HG03135 (cell line): Measurements from ENCODE around the gene KCNG2.

Source experiments
- ATAC-seq: cut with Tn5 transposase; IDR thresholded peaks from one replicate; pipeline ENCODE4 v1.9.1; 2021; ENCODE audit warnings: mild to moderate bottlenecking, moderate library complexity; ENCODE audit not compliant: unreplicated experiment

The KCNG2 gene

DNA sequence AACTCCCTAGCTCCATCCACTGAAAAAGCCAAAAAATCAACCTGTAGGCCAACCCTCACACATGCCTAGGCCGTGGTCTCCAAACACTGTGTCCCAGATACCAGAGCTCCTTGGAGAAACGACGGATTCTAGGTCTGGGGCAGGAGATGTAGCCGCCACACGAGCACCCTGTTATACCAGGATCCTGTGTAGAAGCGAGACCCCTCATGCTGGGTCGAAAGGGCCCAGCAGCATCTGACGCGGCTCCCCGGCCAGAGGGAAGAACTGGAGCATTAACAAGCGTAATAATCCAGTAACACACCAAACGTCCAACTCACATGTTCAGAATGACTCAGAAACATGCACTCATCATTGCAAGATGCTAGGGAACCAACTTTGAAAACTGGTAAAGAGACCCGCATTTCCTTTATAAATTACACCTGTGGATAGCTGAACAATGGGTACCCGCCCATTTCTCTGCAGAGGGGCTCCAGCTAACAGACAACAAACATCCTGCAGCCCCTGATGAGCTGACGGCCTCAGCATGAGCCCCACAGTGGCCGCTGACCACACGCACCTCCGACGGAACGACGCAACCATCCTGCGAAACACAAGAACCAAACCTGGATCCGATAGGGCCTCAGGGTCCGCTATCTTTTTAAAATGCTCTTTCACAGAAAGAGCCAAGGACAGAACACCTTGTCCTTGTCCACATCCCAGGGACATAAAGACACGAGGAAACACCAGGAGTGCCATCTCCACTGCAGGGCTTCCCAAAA, 139.5 kb downstream of the KCNG2 start:
- ATAC-seq, result no peak

DNA sequence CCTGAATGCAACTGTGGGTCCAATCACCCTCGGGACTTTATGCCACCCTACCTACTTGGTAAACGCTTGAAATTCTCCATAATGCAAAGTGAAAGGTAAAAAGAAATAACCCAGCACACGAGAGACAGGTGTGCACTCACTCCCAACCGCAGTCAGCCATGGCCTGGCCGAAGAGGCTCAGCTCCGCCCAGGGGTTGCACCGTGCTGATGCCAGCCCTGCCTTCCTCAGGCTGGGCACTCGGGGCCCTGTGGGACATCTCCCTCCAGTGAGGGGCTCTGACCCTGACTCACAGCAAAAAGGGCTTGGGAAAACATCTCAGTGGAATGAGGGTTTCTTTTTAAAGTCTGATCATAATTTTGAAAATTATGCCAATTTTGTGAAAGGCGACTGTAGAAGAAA, 140.5 kb downstream of the KCNG2 start:
- no peak for ATAC-seq

DNA sequence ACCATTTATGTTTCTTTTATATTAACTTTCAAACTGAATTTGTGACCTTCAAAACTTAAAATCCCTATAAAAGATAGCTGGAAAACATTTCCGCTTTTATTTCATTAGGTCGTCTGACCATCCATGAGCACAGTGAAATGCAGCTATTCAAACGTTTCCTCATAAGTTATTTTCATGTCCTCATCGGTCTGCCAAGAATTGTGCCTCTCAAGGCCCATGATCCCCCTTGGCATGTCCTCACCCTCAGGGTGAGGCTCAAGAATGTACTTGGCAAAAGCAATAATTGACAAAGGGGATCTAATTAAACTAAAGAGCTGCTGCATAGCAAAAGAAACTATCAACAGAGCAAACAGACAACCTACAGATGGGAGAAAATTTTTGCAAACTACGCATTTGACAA, 141.4 kb downstream of the KCNG2 start:
- no peak for ATAC-seq

DNA sequence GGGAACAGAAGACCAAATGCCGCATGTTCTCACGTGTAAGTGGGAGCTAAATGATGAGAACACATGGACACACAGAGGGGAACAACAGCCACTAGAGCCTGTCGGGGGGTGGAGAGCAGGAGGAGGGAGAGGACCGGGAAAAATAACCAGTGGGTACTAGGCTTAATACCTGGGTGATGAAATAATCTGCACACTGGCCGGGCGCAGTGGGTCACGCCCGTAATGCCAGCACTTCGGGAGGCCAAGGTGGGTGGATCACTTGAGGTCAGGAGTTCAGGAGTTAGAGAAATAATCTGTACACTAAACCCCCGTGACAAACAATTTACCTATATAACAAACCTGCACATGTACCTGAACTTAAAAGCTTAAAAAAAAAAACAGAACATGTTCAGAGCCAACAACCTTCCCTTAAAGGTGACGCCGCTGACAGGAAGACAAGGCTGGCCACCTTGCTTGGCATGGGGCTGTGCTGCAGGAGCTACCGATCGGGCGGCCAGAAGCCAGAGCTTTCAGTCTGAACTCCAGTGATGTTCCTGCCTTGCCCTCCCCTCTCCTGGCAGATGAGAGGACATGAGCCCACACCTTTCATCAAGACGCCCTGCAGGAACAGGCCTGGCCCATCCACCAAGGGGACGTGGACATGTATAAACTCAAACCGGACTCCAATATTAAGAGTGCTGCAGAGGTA, 142.5 kb downstream of the KCNG2 start:
- ATAC-seq, result no peak

DNA sequence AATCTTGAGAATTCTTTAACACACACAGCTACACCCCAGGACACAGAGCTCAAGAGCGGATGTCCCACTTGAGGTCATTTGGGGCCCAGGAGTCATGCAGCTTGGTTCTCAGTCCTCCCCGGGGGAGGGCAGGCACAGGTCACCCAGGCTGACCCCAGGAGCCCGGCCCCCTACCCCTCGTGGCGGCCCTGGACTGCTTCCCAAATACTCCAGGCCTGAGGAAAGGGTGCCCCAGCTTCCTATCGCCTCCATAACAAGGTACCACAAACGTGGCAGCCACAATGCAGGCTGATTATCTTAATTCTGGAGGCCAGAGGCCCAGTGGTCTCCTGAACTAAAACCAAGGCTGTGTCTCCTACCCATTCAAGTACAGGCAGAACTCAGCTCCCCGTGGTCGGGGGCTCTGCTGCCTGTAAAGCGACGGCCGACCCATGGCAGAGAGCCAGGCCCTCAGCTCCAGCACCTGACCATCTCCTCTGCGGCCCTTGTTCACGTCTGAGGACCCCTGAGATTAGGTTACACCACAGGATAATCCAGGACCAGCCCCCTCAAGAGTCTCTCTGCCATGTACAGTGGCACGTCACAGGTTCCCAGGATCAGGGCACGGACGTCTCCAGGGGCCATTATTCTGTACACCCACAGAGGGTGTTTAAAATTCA, 143.2 kb downstream of the KCNG2 start:
- no peak for ATAC-seq

DNA sequence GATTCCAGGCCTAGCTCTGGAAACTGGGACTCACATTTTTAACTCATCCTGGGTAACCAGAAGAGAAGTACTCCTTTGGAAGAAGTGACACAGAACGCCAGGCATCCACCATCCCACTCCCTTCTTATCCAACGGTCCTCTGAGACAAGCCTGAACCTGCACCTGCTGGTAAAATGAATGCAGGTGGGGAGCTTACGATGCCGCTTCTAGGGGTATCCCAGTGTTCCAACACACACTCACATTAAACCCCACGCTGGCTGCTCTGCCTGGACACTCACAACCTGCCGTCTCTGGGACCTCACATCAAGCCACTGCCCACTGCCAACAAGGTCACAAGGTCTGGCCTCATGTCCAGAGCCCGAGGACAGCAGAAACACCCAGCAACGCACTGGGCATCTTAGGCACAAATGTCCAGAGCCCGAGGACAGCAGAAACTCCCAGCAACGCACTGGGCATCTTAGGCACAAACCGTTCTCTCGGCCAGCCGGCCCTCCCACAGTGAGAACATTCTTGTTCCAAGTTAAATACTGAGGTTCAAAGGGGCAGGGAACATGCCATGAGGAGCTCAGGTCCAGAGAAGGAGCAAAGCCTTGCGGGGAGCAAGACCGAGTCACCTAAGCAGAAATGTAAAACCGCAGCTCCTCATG, 143.9 kb downstream of the KCNG2 start:
- ATAC-seq, result no peak

DNA sequence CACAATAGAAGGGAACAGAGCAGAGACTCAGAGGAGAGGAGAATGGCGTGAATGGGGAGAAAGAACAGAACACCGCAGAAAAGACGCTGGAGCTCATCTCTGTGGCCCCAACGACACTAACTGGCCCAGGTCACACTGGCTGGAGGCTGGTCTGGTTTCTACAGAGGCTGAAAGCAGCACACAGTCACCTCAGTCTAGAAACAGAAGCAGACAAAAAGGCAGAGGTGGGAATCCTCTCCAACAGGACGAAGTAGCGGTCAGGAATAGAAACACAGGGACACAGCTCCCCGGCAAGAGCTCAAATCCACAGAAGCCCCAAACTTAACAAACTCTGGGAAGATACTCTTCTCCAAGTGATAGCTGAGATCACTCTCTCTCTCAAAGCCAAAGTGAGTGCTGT, 144.5 kb downstream of the KCNG2 start:
- no peak for ATAC-seq

DNA sequence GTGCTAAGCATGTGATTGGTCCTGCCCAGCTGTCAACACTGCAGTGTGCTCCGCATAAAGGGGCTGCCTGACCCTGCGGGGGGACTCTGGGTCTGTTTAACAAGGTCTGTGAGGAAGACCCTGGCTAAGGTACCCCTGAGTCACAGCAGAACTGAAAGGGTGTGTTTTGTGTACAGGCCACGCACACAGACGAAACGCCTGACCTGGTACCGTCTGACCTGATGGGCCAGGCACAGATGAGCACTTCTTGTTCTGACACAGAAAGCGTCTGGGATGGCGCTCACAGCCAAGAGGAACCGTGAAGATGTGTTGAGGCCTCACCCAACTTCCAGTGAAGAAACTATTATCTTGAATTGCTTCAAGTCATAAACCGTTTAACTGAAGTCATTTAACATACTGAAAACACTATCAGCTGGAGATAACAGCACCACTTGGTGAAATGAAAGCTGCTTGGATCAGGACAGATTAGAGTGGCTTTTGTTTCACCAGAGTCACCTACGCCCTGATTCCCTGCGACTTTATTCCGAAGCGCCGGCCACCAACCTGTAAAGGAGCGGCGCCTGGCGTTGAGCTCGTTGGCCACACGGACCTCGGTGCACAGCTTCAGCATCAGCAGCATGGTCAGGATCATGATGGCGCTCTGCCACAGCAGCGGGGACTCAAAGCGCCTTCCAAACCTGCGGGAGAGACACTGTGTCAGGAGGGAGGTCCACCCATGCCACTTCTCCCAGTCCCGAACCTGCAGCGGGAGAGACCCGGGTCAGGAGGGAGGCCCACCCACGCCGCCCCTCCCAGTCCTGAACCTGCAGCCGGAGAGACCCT, 145.3 kb downstream of the KCNG2 start:
- ATAC-seq, result no peak

DNA sequence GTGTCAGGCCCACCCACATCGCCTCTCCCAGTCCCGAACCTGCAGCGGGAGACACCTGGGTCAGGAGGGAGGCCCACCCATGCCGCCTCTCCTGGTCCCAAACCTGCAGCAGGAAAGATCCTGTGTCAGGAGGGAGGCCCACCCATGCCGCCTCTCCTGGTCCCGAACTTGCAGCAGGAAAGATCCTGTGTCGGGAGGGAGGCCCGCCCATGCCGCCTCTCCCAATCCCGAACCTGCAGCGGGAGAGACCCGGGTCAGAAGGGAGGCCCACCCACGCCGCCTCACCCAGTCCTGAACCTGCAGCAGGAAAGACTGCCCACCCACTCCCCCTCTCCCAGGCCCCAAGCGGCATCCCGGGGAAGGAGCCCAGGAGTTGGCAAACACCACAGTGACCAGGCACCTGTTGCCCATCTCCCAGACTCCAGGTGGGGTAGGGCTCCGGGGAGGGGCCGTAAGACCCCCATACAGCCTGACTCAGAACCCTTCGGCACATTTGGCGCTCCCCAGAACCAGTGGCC, 145.9 kb downstream of the KCNG2 start:
- no peak for ATAC-seq

DNA sequence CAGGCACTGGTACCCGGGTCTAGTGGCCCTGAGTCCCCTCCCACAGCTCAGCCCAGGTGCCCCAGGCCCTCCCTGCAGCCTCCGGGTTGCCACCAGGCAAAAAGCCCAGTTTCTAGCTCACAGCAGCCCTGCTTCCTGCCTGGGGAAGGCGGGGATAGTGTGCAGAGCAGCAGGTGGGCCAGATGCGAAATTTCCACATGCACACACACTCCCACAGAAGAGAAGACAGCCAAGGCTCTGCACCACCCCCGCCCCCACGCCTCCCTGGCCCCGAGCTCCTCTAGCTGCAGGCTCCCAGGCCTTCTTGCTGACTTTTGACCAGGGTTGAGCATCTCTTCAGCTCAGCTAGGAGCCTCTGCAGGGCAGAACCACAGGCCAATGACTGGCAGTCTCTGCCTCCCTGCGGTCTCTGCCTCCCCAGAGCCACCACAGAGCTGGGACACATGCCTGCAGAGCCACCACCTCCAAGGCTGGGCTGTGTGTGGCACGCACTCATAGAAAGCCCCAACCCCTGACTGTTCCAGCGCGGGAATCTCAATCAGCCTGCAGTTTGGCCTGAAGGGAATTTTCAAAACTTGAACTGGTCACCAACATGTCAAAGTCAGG, 146.5 kb downstream of the KCNG2 start:
- no peak for ATAC-seq

DNA sequence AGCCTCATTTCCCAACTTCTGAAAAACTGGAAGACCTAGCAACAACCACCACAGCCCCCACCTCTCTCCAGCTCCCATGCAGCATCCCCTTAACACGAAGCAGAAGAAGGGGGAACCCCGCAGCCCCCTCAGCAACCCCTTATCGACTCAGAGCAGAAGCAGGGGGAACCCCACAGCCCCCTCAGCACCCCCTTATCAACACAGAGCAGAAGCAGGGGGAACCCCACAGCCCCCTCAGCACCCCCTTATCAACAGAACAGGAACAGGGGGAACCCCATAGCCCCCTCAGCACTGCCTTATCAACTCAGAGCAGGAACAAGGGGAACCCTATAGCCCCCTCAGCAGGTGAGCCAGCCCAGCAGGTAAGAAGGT, 147.0 kb downstream of the KCNG2 start:
- ATAC-seq, result no peak

DNA sequence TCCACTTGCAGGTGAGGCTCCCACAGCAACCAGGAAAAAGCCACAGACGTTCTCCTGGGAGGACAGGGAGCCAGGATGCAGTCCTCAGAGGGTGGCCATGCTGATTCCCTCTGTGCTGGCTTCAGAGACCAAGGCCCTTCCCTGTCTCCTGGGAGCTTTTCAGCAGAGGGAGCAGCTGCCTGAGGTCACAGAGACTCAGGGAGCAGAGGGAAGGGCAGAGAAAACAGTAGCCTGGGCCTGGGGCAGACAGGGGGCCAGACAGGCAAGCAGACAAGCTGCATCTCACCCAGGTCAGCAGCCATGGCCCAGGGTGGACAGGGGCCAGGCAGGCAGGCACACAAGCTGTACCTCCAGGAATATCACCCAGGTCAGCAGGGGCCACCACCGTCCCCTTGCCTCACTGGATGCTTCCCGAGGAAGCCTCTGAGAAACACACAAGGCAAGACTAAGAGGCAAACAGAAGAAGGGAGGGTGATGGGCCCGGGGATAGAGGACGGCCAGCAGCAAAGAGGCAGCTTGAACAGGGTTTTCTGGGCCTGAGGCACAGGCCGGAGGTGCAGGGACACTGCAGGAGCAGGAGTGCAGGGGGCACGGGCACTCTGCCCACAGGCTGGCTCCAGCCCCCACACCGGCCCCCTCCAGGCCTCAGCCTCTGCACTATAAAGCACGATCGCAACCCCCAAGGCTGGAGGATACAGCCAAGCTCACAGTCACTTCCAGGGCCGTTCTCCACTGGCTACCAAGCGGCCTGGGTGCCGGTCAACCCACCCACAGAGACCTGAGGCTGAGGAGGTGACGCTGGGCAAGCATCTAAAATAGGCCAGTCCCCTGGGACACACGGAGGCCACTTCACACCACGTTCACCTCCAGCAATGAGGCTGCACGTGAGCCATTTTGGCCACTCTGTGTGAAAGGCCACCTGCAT, 147.6 kb downstream of the KCNG2 start:
- ATAC-seq, result no peak

DNA sequence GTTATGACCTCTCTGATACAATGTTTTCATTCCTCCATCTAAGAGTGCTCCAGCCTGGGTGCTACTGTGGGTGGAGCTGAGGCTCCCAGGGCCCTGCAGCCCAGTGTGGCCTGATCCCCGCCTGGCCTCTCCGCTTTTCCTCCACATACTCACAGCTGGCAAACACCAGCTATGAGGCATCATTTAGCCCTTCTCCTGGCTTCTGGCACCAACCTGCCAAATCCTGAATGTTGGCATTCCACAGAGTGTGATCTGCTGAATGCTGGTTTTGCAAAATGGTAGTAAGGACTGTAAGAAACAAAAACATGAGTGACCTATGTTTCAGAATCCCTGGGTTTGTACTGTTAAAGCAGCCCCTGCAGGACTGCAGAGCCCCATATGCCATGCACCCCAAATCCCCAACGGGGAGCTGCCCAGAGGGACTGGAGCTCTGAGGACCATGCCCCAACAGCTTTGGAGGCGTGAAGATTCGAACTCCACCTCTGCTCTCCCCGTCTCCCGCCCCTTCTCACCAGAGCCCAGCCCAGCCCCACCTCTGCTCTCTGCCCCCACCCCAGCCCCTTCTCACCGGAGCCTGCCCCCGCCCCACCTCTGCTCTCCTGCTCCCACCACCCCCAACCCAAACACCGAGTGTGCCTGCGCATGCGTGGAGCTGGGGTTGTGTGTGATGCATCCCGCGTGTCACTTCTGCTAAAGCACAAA, 149.5 kb downstream of the KCNG2 start:
- no peak for ATAC-seq

DNA sequence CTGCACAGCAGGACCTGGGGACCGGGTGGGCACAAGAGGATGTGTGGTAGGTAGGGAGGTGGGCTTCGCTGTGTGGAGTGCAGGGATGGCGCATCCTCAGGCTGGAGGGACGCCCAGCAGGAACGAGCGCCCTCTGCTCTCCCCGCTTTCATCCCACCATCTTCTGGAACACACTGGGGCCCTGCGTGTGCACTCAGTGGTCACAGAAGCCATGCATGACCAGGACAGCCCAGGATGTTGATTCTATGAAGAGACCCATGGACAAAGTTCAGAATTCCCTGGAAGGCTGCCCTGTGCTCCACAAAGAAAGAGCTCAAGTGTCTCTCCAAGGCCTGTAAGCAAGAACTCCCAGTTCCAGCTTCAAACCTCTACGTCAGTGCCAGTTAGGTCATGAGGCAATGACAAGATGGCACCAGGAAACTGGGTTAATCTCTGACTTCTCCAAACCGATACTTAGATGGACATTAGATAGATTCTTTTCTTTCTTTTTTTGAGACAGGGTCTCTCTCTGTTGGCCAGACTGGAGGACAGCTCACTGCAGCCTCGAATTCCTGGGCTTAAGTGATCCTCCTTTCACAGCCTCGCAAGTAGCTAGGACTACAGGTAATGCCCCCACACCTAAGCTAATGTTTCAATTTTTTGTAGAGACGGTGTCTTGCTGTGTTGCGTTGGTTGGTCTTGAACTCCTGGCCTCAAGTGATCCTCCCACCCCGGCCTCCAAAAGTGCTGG, 150.3 kb downstream of the KCNG2 start:
- ATAC-seq, result no peak

DNA sequence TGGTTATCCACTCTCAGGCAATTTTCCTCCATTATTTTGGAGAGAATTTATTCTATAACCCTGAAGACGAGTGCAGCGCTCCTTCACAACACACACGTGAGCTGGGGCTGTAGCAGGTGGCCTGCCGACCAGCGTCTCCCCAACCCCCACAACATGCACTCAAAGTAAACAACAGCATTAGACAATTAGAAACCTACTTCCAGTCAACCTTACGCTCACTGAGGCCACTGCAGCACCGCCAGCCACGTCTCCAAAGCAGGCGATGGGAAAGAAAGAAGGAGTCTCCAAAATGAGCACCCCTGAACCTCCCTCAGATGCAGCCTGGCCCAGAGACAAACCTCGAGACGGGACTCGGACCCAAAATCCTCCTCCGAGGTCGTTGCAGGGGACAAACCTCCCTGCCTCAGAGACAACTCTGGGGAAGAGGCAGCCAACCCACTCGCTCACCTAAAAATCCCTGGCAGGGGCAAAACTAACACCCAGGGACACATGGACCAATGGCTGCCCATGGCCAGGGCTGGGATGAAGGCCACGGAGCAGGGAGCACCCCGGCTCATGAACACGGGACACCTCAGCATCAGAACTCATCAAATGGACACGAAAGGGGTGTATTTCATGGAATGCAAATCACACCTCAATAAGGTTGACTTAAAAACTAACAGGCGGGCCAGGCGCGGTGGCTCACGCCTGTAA, 151.1 kb downstream of the KCNG2 start:
- no peak for ATAC-seq
